ENCODE data around the gene ANKRD55.

DNA sequence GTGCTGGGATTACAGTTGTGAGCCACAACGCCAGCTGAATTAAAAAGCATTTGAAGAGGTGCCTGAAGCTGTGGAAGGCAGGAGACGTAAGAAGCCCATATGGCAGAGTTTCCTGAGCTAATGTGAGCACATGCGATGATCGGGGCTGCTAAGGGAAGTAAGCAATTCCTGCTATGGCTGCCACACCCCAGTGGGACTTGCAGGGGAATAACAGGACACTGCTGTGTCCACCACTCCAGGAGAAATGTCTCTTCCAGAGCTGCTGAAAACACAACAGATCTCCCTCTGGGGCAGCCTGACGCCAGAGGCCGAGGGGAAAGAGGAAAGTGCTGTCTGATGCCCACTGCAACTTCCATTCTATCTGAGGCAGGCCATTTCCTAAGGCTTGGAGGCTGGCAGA, 46.2 kb upstream of the ANKRD55 start:
- no peak for TF ChIP-seq POLR2A (IDR thresholded peaks at IDR 0.05)
- TF ChIP-seq CTCF (IDR thresholded peaks at IDR 0.05), result no peak
